Neural cell (in vitro differentiated cells): ENCODE results near the gene HELLS. TPM values are rescaled to one million over a fixed set of nuclear protein-coding genes. Genes with fewer than 3 reads are reported as not detected.

Experiments
- H2AFZ ChIP-seq: fragments of 200-600, 300-800 bp; sonication (generic), shearing (Covaris generic); 2 replicates; pipeline ENCODE4 v1.6.0; 2014; ENCODE audit warnings: low read depth, mild to moderate bottlenecking, antibody characterized with exemption, low read length, moderate library complexity
- H3F3A ChIP-seq: fragments of 200-600 bp; shearing (Covaris generic); 2 replicates; pipeline ENCODE4 v1.6.1; 2016; ENCODE audit warnings: mild to moderate bottlenecking, moderate library complexity, mixed read lengths, antibody characterized with exemption, low read length; ENCODE audit not compliant: insufficient read depth, poor library complexity, severe bottlenecking
- H3K27ac ChIP-seq: fragments of 200-600, 300-800 bp; sonication (generic), shearing (Covaris generic); 2 replicates; pipeline ENCODE4 v1.5.1; 2014; ENCODE audit warnings: mild to moderate bottlenecking, low read length, moderate library complexity
- H3K27me3 ChIP-seq: fragments of 300-800, 200-600 bp; sonication (generic), shearing (Covaris generic); 2 replicates; pipeline ENCODE4 v1.6.0; 2014; ENCODE audit warnings: mild to moderate bottlenecking, low read depth, low read length, moderate library complexity; ENCODE audit not compliant: insufficient read depth
- H3K36me3 ChIP-seq: fragments of 300-800, 200-600 bp; sonication (generic), shearing (Covaris generic); 2 replicates; pipeline ENCODE4 v1.5.1; 2014; ENCODE audit warnings: mild to moderate bottlenecking, antibody characterized with exemption, low read length, moderate library complexity; ENCODE audit not compliant: insufficient read depth
- H3K4me2 ChIP-seq: fragments of 300-800, 200-600 bp; sonication (generic), shearing (Covaris generic); 2 replicates; pipeline ENCODE4 v1.6.0; 2014; ENCODE audit warnings: mild to moderate bottlenecking, low read length
- H3K4me3 ChIP-seq: fragments of 300-800, 200-600 bp; sonication (generic), shearing (Covaris generic); 2 replicates; pipeline ENCODE4 v1.5.1; 2014; ENCODE audit warnings: mild to moderate bottlenecking, low read length, moderate library complexity
- H3K79me2 ChIP-seq: fragments of 200-600 bp; shearing (Covaris generic); replicated peaks from 2 replicates; pipeline ENCODE4 v1.6.0; 2014; ENCODE audit warnings: mild to moderate bottlenecking, low read length, moderate library complexity; ENCODE audit not compliant: insufficient read depth
- H3K9ac ChIP-seq: fragments of 300-800, 200-600 bp; sonication (generic), shearing (Covaris generic); 2 replicates; pipeline ENCODE4 v1.6.1; 2016; ENCODE audit warnings: mild to moderate bottlenecking, low read length, mixed read lengths
- H3K9me2 ChIP-seq: fragments of 200-600 bp; shearing (Covaris generic); 2 replicates; pipeline ENCODE4 v1.6.1; 2016; ENCODE audit warnings: mild to moderate bottlenecking, low read length, mixed read lengths; ENCODE audit not compliant: insufficient read depth
- H3K9me3 ChIP-seq: fragments of 200-600, 300-800 bp; sonication (generic), shearing (Covaris generic); 2 replicates; pipeline ENCODE4 v1.6.1; 2016; ENCODE audit warnings: mild to moderate bottlenecking, mixed run types, low read length, moderate library complexity, mixed read lengths
- H4K20me1 ChIP-seq: fragments of 200-600 bp; shearing (Covaris generic); 2 replicates; pipeline ENCODE4 v1.6.1; 2016; ENCODE audit warnings: mild to moderate bottlenecking, mixed run types; ENCODE audit not compliant: insufficient read depth
- EP300 ChIP-seq: fragments of 450-650 bp; conservative IDR thresholded peaks from 2 replicates; pipeline ENCODE4 v1.6.1; 2014; ENCODE audit warnings: antibody characterized with exemption, mild to moderate bottlenecking, moderate library complexity; ENCODE audit not compliant: poor library complexity, severe bottlenecking
- EZH2 ChIP-seq: fragments of 200-600, 300-800 bp; shearing (Covaris generic), sonication (generic); IDR thresholded peaks from 2 replicates; pipeline ENCODE4 v1.6.1; 2014; ENCODE audit warnings: antibody characterized with exemption, low read length, borderline replicate concordance, mild to moderate bottlenecking; ENCODE audit not compliant: insufficient read depth, poor library complexity, severe bottlenecking
- MXI1 ChIP-seq: fragments of 450-650 bp; conservative IDR thresholded peaks from 2 replicates; pipeline ENCODE4 v1.6.1; 2014; ENCODE audit warnings: antibody characterized with exemption, mild to moderate bottlenecking; ENCODE audit not compliant: poor library complexity, severe bottlenecking
- POLR2AphosphoS5 ChIP-seq: IDR thresholded peaks from 2 replicates; pipeline ENCODE4 v1.6.1; 2012
- RAD21 ChIP-seq: fragments of 450-650 bp; conservative IDR thresholded peaks from 2 replicates; pipeline ENCODE4 v1.6.1; 2014; ENCODE audit warnings: antibody characterized with exemption, mild to moderate bottlenecking, moderate library complexity
- REST ChIP-seq: IDR thresholded peaks from 2 replicates; pipeline ENCODE4 v1.6.1; 2012; ENCODE audit warnings: borderline replicate concordance
- SMC3 ChIP-seq: fragments of 450-650 bp; conservative IDR thresholded peaks from 2 replicates; pipeline ENCODE4 v1.6.1; 2014; ENCODE audit warnings: antibody characterized with exemption, mild to moderate bottlenecking, moderate library complexity; ENCODE audit not compliant: poor library complexity
- TAF1 ChIP-seq: IDR thresholded peaks from 2 replicates; pipeline ENCODE4 v1.6.1; 2012; ENCODE audit warnings: low read depth
- polyA plus RNA-seq: library from polyadenylated mRNA; depleted of rRNA; stranded (reverse); fragments of >200 nt; gene quantifications from 2 replicates; pipeline ENCODE4 v1.2.3, GENCODE V29; 2014
- TF ChIP-seq, protein P1 (sequence below): fragments of 450-650 bp; IDR thresholded peaks from 2 replicates; pipeline ENCODE4 v1.5.1; 2014; ENCODE audit warnings: antibody characterized with exemption, mild to moderate bottlenecking, moderate library complexity; ENCODE audit not compliant: poor library complexity, severe bottlenecking

HELLS gene
- polyA plus RNA-seq, 1 donor from 2014 or later: 12.3 TPM

DNA sequence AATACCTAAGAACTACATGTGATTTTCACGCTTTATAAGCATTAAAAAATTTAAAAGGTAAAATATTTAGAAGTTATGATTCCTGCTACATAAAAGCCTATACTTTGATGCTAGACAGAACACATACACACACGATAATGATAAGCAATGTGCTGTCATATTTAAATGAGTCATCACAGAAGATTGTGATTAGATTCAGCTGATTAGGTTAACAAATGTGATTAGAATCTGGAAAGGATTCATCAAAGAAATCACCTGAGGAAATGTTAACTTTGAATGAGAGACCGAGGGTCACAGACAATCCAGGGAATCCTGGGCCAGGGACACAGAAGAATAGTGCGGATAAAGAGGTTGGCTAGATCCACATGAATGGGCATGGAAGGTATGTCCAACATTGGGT, 95.9 kb downstream of the HELLS start:
- H3K4me2 ChIP-seq: no peak overlapping the region
- H3K9me2 ChIP-seq: no peaks in the 10 kb centered on the region
- no peak overlapping the region for H3K27ac ChIP-seq
- no peaks in the 10 kb centered on the region for H3K79me2 ChIP-seq
- H3K4me3 ChIP-seq: no peak overlapping the region
- no peaks in the 10 kb centered on the region for H3K27me3 ChIP-seq
- H4K20me1 ChIP-seq: no peaks in the 10 kb centered on the region
- no peak overlapping the region for H3K9ac ChIP-seq
- no peaks in the 10 kb centered on the region for H3K9me3 ChIP-seq
- no peaks in the 10 kb centered on the region for H3K36me3 ChIP-seq
- no peaks in the 10 kb centered on the region for H3F3A ChIP-seq
- TF ChIP-seq SMC3 (no peak), RAD21 (no peak), POLR2AphosphoS5 (no peak), MXI1 (no peak), TAF1 (no peak), REST (no peak), EP300 (no peak), EZH2 (no peak)
- TF ChIP-seq, protein P1, sequence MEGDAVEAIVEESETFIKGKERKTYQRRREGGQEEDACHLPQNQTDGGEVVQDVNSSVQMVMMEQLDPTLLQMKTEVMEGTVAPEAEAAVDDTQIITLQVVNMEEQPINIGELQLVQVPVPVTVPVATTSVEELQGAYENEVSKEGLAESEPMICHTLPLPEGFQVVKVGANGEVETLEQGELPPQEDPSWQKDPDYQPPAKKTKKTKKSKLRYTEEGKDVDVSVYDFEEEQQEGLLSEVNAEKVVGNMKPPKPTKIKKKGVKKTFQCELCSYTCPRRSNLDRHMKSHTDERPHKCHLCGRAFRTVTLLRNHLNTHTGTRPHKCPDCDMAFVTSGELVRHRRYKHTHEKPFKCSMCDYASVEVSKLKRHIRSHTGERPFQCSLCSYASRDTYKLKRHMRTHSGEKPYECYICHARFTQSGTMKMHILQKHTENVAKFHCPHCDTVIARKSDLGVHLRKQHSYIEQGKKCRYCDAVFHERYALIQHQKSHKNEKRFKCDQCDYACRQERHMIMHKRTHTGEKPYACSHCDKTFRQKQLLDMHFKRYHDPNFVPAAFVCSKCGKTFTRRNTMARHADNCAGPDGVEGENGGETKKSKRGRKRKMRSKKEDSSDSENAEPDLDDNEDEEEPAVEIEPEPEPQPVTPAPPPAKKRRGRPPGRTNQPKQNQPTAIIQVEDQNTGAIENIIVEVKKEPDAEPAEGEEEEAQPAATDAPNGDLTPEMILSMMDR: no peak
- H2AFZ ChIP-seq: no peak overlapping the region

- no peak overlapping the region for H3K9ac ChIP-seq
- H3K4me3 ChIP-seq: no peak overlapping the region
- no peaks in the 10 kb centered on the region for H3K9me2 ChIP-seq
- TF ChIP-seq RAD21 (no peak), EP300 (no peak), TAF1 (no peak)
- H3K27me3 ChIP-seq: no peaks in the 10 kb centered on the region
- no peaks in the 10 kb centered on the region for H3K36me3 ChIP-seq
- no peaks in the 10 kb centered on the region for H3K79me2 ChIP-seq
- H4K20me1 ChIP-seq: no peaks in the 10 kb centered on the region
- no peaks in the 10 kb centered on the region for H3F3A ChIP-seq
- no peaks in the 10 kb centered on the region for H3K9me3 ChIP-seq
- H3K27ac ChIP-seq: no peak overlapping the region
- no peak overlapping the region for H2AFZ ChIP-seq
- no peak overlapping the region for H3K4me2 ChIP-seq
These were observed 98.8 kb downstream of the HELLS start for GRCh38 chr10:94644352-94644751.

- Histone ChIP-seq H3K36me3 (no peaks in the 10 kb centered on the region), H3K79me2 (no peaks in the 10 kb centered on the region), H4K20me1 (no peaks in the 10 kb centered on the region), H3K9me2 (no peaks in the 10 kb centered on the region), H3K9ac (no peak overlapping the region), H3K9me3 (no peaks in the 10 kb centered on the region), H3K27ac (no peak overlapping the region), H3K27me3 (no peaks in the 10 kb centered on the region), H3F3A (no peaks in the 10 kb centered on the region), H3K4me2 (no peak overlapping the region), H2AFZ (no peak overlapping the region), H3K4me3 (no peak overlapping the region)
- TF ChIP-seq RAD21 (no peak), SMC3 (no peak), TAF1 (no peak), POLR2AphosphoS5 (no peak), EZH2 (no peak), REST (no peak), MXI1 (no peak), EP300 (no peak)
- TF ChIP-seq, protein P1: no peak
These were observed 99.7 kb downstream of the HELLS start for GRCh38 chr10:94645285-94645684.
